ENCODE data around the gene ZNF740.

GRCh38 chr12:53224061-53224896 lies 43.8 kb downstream of the ZNF740 start:
- peak in 2 of 3 experiments; percentile 49 to 64; a peak in 3 of 4 replicates for TF ChIP-seq CTCF (IDR thresholded peaks at IDR 0.05; ENCODE audit: control extremely low read depth in 1 of 3, insufficient read depth in 1 of 3, low read depth in 1 of 3, low read length in 3 of 3)
- no peak for TF ChIP-seq TAF7 (optimal IDR thresholded peaks at IDR 0.05; ENCODE audit: borderline replicate concordance, low read depth, low read length)
- no peak for TF ChIP-seq POLR2A (IDR thresholded peaks at IDR 0.05; ENCODE audit: control extremely low read depth in 1 of 2, low read depth in 2 of 2, low read length in 2 of 2)
- TF ChIP-seq POLR2AphosphoS5 (IDR thresholded peaks at IDR 0.05; ENCODE audit: low read depth, low read length), result no peak
- no peak for TF ChIP-seq RXRA (IDR thresholded peaks at IDR 0.05; ENCODE audit: insufficient read depth, low read depth, low read length)
- no peak for TF ChIP-seq RBBP5 (IDR thresholded peaks at IDR 0.05; ENCODE audit: borderline replicate concordance, low read depth, low read length)
- no peak for TF ChIP-seq EP300 (IDR thresholded peaks at IDR 0.05; ENCODE audit: borderline replicate concordance in 1 of 2, low read depth in 2 of 2, low read length in 2 of 2)
- TF ChIP-seq ATF3 (IDR thresholded peaks at IDR 0.05; ENCODE audit: insufficient read depth, low read depth, low read length), result no peak
- peak; percentile 50; the same call in 1 of the 2 replicates for TF ChIP-seq YY1 (IDR thresholded peaks at IDR 0.05; ENCODE audit: low read depth, low read length)
- TF ChIP-seq BRCA1 (IDR thresholded peaks at IDR 0.05; ENCODE audit: low read depth, low read length), result no peak
- no peak for TF ChIP-seq MAFK (IDR thresholded peaks at IDR 0.05; ENCODE audit: low read depth, low read length)
- no peak for TF ChIP-seq JUN (IDR thresholded peaks at IDR 0.05; ENCODE audit: low read depth, low read length)
